Inferior parietal cortex (tissue), 1 donor: ENCODE data around the gene PGGHG.
"Not testable (repeated sequence)": the region's sequence is repeated elsewhere in the genome, so short reads cannot be mapped to it uniquely, and the experiment has no call there.

Experiments
- DNase-seq: peaks from one replicate; pipeline ENCODE4 v3.0.0-alpha.2; 2016; ENCODE audit errors: extremely low spot score

PGGHG gene

DNA sequence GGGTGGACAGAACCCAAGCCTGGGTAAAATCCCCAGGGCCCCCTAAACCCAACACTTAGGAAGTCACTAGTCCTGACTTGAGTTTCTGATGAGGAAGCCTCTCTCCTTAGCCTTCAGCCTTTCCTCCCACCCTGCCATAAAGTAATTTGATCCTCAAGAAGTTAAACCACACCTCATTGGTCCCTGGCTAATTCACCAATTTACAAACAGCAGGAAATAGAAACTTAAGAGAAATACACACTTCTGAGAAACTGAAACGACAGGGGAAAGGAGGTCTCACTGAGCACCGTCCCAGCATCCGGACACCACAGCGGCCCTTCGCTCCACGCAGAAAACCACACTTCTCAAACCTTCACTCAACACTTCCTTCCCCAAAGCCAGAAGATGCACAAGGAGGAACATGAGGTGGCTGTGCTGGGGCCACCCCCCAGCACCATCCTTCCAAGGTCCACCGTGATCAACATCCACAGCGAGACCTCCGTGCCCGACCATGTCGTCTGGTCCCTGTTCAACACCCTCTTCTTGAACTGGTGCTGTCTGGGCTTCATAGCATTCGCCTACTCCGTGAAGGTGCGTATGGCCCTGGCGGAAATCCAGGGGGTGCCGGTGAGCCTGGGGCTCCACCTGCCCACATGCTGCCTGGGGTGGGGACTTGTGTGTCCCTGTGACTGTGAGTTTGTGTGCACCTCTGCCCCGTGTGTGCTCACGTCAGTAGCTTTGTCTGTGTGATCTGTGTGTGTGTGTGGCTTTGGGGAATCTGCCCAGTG, 25.0 kb downstream of the PGGHG start, which contains the start of gene IFITM1:
IFITM1 (plus strand) TSS at position 254 of the 767 bp plus-strand sequence; CDS start at position 385, 131 bp downstream.
- no peak for DNase-seq

DNA sequence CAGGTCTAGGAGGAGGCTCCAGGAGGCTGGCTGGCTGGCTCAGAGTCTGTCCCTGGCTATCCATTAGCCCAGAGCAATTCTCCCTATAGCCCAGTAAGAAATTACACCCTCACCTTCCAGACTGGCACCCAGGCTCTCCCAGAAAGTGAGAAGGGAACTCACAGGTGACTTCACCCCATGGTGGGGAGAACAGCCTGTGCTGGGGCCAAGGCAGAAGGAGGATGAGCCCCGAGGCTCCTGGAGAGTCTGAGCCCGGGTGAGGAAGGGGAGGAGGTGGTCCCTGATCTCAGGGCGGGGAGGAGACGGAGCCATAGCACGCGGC, 25.6 kb downstream of the PGGHG start:
- DNase-seq: not testable (repeated sequence)

GRCh38 chr11:315051-315481, 26.1 kb downstream of the PGGHG start:
- no peak for DNase-seq

GRCh38 chr11:315516-315994, 26.6 kb downstream of the PGGHG start:
- no peak for DNase-seq

DNA sequence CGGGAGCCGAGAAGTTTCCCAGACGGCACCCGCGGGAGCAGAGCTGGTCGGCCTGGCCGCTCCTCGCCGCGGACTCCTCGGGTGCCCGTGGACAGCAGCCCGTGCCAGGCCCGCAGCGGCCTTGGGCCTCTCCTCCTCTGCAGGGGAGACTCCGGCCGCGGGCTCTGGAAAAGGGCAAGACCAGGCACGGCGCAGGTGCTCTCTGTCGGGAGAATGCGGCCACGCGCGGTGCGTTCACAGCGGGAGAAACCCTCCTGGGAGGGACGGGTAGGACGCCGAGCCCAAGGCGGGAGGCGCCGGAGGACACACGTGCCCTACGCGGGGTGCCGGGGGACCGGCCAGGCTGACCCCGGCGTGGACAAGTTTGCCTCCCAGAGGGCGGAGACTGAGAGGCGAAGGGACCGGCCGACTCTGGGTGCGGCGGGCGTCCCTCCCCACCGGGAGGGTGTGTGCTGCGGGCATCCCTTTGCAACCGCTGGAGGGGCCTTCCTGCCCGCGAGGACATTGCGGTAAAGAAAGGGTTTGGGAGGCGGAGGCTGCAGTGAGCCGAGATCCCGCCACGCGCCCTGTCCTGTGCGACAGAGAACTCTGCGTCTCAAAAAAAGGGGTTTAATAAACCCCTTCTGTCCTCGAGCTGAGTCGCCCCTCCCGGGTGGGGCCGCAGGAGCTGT, 27.2 kb downstream of the PGGHG start:
- no peak for DNase-seq

DNA sequence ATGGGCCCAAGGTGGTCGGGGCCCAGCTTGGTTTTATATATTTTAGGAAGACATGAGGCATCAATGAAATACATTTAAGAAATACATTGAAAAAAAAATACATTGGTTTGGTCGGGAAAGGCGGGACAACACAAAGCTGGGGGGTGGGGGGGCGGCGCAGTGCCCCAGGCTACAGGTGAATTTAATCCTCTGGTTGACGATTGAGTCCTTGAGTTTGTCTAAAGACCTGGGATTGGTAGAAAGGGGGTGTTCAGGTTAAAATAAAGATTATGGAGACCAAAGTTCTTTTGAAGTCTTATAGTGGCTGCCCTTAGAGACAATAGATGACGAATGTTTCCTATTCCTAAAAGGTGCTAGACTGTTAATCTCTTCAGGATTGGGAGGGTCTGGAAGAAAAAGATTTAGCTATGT, 28.0 kb downstream of the PGGHG start:
- DNase-seq: no peak

DNA sequence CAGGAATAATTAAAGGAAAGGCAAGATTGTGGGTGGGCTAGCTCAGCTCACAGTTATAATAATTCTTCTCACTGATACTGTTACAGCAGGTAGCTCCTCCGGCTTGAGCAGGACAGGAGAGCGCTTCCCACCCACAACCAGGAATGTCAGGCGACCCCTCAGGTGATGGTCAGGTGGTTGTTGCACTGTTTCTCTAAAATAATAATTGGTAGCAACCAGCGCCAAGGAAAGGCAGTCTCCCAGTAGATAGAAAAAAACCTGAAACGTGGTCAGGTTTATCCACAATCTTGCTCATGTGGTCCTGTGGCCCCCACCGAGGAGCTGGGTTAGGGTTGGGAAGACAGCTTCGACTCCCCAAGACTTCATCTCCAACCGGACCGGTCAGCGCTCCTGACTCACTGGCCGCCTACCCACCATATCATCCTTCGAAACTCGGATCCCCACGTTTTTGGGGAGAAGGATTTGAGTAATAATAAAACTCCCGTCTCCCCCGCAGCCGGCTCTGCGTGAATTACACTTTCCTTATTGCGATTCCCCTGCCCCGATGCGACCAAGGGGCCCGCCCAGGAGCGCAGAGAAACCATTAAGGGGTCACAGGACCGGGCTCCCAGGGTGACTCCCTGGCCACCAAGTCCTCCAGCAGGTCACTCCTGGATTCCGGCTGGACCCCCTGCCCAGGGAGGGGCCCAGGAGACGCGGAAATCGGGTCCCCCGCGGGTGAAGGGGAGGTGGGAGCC, 28.9 kb downstream of the PGGHG start:
- not testable (repeated sequence) for DNase-seq

DNA sequence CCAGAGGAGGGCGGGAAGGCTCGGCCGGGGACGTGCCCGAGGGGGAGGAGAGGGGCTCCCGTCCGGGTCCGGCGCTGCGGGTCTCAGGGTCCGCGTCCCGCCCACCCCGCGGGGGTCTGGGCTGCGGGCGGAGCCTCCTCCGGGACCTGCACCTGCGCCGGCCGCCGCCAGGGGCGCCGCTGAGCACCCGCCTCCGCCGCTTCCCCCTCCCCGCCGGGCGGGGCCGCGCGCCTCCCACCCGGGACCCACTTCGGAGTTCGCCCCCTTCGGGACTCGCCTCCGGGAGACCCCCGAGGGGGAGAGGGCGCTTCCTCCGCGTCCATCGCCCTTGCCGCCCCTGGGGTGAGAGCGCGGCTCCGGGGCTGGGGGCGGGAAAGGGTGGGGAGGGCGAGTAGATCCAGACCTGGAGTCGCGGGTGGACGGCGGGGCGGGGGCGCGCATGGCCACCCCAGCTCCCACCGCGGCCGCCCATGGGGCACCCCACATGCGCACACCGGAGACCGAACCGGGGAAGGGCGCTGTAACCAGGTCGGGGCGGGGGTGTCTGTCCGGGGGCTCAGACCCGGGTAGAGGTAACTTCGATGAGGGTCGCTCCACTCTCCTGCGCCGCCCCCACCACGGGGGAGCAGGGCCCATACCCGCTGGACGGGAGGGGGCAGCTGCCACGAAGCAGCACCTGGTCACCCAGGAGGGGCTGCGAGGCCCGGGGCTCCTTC, 29.6 kb downstream of the PGGHG start:
- not testable (repeated sequence) for DNase-seq

DNA sequence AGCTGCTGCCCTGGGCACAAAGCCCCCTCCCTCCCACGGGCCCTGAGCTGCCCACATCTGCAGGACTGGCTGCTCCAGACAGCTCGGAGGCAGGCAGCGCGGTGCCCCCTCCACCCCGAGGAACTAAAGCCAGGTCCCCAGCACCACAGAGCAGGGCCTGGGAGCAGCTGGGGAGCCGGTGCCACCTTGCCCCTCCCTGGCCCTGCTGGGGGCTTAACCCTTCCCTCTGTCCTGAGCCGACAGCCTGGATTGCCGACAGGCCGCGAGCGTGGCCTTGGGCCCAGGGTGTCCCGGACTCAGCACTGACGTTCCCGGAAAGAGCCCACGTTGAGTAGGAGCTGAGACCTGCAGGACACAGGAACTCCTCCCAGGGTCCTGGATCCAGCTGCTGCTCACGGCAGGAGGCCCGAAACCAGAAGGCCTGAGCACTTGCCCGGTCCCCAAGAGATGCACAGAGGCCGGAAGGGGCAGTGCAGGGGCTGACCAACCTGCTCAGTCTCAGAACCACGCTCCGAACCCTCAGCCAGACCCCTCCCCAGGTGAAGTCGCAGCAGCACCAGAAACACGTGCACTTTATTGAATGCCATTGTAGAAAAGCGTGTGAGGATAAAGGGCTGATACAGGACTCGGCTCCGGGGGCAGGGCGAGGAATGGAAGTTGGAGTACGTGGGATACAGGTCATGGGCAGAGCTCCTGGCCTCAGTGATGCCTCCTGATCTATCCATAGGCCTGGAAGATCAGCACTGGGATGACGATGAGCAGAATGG, 30.4 kb downstream of the PGGHG start:
- not testable (repeated sequence) for DNase-seq

DNA sequence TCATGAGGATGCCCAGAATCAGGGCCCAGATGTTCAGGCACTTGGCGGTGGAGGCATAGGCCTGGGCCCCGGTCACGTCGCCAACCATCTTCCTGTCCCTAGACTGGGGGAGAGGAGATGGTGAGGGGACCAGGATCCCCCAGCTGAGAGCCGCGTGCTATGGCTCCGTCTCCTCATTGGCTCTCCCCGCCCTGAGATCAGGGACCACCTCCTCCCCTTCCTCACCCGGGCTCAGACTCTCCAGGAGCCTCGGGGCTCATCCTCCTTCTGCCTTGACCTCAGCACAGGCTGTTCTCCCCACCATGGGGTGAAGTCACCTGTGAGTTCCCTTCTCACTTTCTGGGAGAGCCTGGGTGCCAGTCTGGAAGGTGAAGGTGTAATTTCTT, 31.0 kb downstream of the PGGHG start:
- DNase-seq: not testable (repeated sequence)

DNA sequence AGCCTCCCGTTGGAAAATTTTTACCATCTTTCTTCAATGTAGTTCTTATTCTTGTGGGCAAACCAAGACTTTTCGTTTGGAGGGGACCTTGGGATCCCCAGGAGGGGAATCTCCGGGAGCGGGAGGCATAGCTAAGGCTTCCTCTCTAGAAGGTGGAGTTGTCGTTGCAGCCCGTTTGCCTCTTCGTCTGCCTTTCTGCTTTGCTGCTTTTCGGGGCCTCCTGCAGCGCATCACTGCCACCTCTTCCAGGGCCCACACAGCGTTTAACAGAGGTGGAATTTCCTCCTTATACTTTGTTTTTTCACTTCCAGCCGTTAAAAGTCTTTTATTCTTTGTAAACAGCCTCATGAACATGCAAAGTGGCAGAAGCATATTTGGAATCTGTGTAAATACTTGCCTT, 35.2 kb downstream of the PGGHG start:
- no peak for DNase-seq

GRCh38 chr11:324593-325517, 35.9 kb downstream of the PGGHG start:
- not testable (repeated sequence) for DNase-seq

DNA sequence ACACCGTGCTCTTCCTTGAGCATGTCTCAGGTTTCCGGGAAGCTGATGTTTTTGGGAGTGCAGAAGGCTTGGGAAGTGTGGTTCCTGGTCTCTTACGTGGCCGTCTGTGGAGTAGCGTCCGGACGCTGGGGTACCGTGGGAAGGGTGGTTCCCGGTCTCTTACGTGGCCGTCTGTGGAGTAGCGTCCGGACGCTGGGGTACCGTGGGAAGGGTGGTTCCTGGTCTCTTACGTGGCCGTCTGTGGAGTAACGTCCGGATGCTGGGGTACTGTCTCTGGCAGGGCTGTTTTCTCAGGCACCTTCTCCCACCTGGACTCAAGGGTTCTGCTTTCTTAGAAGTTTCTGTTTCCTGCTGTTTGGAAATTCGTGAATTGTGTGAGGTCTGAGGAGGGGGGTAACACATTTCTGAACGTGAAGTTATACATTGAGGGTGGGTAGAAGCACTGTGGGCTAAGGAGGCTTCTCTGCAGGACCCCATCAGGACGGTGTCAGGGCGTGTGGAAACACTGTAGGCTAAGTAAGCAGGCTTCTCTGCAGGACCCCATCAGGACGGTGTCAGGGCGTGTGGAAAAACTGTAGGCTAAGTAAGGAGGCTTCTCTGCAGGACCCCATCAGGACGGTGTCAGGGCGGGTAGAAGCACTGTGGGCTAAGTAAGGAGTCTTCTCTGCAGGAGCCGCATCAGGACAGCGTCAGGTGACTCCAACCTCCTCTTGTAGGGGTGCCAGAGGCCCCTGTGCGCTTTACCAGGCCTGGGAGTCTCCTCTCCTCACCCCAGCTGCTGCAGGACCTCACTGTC, 37.1 kb downstream of the PGGHG start:
- no peak for DNase-seq

- DNase-seq: no peak
These were observed 37.6 kb downstream of the PGGHG start for GRCh38 chr11:326592-326841.

- no peak for DNase-seq
These were observed 38.1 kb downstream of the PGGHG start for GRCh38 chr11:326842-327580.

GRCh38 chr11:327581-327923, 38.6 kb downstream of the PGGHG start:
- DNase-seq: no peak

DNA sequence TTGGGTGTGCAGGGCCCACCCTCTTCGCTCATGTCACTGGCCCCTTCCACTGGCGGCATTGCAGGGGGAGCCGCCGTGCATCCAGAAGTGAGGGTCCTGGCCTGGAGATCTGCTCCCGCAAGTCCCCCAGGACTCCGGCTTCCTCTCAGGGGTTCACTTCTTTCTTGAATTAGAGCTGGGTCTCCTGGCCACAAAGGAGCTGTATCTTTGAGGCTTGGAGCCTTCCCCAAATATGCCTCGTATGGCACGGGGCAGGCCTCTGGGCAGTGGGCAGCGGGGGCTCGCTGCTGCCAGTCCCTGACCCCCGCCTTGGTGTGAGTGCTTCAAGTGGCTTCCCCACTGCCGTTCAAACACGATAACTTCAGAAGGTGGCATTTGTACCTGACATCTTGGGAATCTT, 39.1 kb downstream of the PGGHG start:
- no peak for DNase-seq

DNA sequence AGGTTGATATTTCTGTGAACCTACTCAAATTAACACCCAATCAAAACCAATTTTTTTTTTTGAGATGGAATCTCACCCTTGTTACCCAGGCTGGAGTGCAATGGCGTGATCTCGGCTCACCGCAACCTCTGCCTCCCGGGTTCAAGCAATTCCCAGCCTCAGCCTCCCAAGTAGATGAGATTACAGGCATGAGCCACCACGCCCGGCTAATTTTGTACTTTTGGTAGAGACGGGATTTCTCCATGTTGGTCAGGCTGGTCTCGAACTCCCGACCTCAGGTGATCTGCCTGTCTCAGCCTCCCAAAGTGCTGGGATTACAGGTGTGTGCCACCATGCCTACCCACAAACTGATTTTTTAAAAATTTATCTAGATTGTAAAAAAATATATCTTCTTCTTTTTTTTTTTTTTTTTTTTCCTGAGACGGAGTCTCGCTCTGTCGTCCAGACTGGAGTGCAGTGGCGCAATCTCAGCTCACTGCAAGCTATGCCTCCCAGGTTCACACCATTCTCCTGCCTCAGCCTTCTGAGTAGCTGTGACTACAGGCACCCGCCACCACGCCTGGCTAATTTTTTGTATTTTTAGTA, 39.7 kb downstream of the PGGHG start:
- DNase-seq: not testable (repeated sequence)

- DNase-seq: no peak
These were observed 40.9 kb downstream of the PGGHG start for GRCh38 chr11:329886-330253.
